ENCODE results near the gene CST7. TPM values are rescaled to one million over a fixed set of nuclear protein-coding genes. Genes with fewer than 3 reads are reported as not detected.
"Not testable (repeated sequence)": the region's sequence is repeated elsewhere in the genome, so short reads cannot be mapped to it uniquely, and the experiment has no call there.

The CST7 gene
- total RNA-seq, 1 donor from 2014 or later, result 0.66 TPM

GRCh38 chr20:24998631-24999445 is 49.8 kb downstream of the CST7 start:
- H3K4me1 ChIP-seq, result peaks cover 67% of the 10 kb centered on the region
- intact Hi-C loops (cut with micrococcal nuclease), result loop anchor here (10.0 kb wide), 2 partner anchors 176 to 396 kb away; partner anchors contain the start of gene ABHD12
- TF ChIP-seq CTCF (IDR thresholded peaks at IDR 0.05; ENCODE audit: borderline replicate concordance), result no peak
- peak overlapping the region; percentile 96 for H3K27ac ChIP-seq (replicated peaks)
- peaks cover 14% of the 10 kb centered on the region for H3K36me3 ChIP-seq
- DNase-seq, result no peak
- H3K4me3 ChIP-seq, result no peak overlapping the region
- H3K27me3 ChIP-seq (ENCODE audit: low read depth), result no peaks in the 10 kb centered on the region
- H3K9me3 ChIP-seq (replicated peaks), result no peaks in the 10 kb centered on the region

- Histone ChIP-seq H3K36me3 (peaks cover 17% of the 10 kb centered on the region), H3K27me3 (ENCODE audit: low read depth) (no peaks in the 10 kb centered on the region), H3K4me3 (no peak overlapping the region), H3K4me1 (peaks cover 65% of the 10 kb centered on the region), H3K9me3 (replicated peaks) (no peaks in the 10 kb centered on the region), H3K27ac (replicated peaks) (peak overlapping the region; percentile 96)
- no peak for DNase-seq
- intact Hi-C loops (cut with micrococcal nuclease), result loop anchor here (10.0 kb wide), 2 partner anchors 175 to 395 kb away; partner anchors contain the start of gene ABHD12
- no peak for TF ChIP-seq CTCF (IDR thresholded peaks at IDR 0.05; ENCODE audit: borderline replicate concordance)
Observed at GRCh38 chr20:24999568-24999967, 50.5 kb downstream of the CST7 start.

GRCh38 chr20:25000268-25000801 is 51.3 kb downstream of the CST7 start:
- peaks cover 17% of the 10 kb centered on the region for H3K36me3 ChIP-seq
- H3K4me1 ChIP-seq, result peaks cover 66% of the 10 kb centered on the region
- H3K4me3 ChIP-seq, result no peak overlapping the region
- H3K27ac ChIP-seq (replicated peaks), result peak overlapping the region; percentile 96
- peak; percentile 26 for TF ChIP-seq CTCF (IDR thresholded peaks at IDR 0.05; ENCODE audit: borderline replicate concordance)
- intact Hi-C loops (cut with micrococcal nuclease), result no loop called here
- no peaks in the 10 kb centered on the region for H3K9me3 ChIP-seq (replicated peaks)
- no peaks in the 10 kb centered on the region for H3K27me3 ChIP-seq (ENCODE audit: low read depth)
- DNase-seq, result peak; percentile 77

GRCh38 chr20:25001323-25001722 is 52.3 kb downstream of the CST7 start:
- H3K9me3 ChIP-seq (replicated peaks); H3K4me3 ChIP-seq; intact Hi-C loops (cut with micrococcal nuclease); H3K27me3 ChIP-seq (ENCODE audit: low read depth); DNase-seq: not testable (repeated sequence)
- H3K36me3 ChIP-seq, result peaks cover 22% of the 10 kb centered on the region
- H3K4me1 ChIP-seq, result peaks cover 66% of the 10 kb centered on the region
- peak overlapping the region; percentile 96 for H3K27ac ChIP-seq (replicated peaks)

GRCh38 chr20:25003002-25003401 is 53.9 kb downstream of the CST7 start:
- DNase-seq, result no peak

More at GRCh38 chr20:25003002-25003401, 53.9 kb downstream of the CST7 start:
- Histone ChIP-seq H3K9me3 (replicated peaks) (no peaks in the 10 kb centered on the region), H3K27me3 (ENCODE audit: low read depth) (no peaks in the 10 kb centered on the region), H3K4me1 (peaks cover 67% of the 10 kb centered on the region), H3K36me3 (peaks cover 39% of the 10 kb centered on the region), H3K4me3 (no peak overlapping the region), H3K27ac (replicated peaks) (no peak overlapping the region)
- intact Hi-C loops (cut with micrococcal nuclease), result no loop called here
- no peak for TF ChIP-seq CTCF (IDR thresholded peaks at IDR 0.05; ENCODE audit: borderline replicate concordance)

All from left ventricle myocardium inferior (tissue), 1 donor.